ENCODE results near the gene NGRN. TPM values are rescaled to one million over a fixed set of nuclear protein-coding genes. Genes with fewer than 3 reads are reported as not detected.

Gene NGRN
- total and polyA plus RNA-seq, 2 experiments from 2014 or later, result 60.0 to 65.9 TPM

GRCh38 chr15:90239371-90239770 lies 26.1 kb upstream of the NGRN start:
- Histone ChIP-seq H4K20me1 (ENCODE audit: insufficient read depth, poor library complexity, severe bottlenecking) (no peaks in the 10 kb centered on the region), H3K36me3 (replicated peaks; ENCODE audit: insufficient read depth, low read depth) (no peaks in the 10 kb centered on the region), H3K27ac (no peak overlapping the region), H3K9me3 (ENCODE audit: low read depth) (no peaks in the 10 kb centered on the region), H2AFZ (no peak overlapping the region), H3K9me2 (replicated peaks; ENCODE audit: insufficient read depth) (no peaks in the 10 kb centered on the region), H3K27me3 (no peaks in the 10 kb centered on the region), H3K4me3 (no peak overlapping the region), H3K4me2 (no peak overlapping the region), H3K79me2 (no peaks in the 10 kb centered on the region), H3K4me1 (ENCODE audit: insufficient read depth) (no peaks in the 10 kb centered on the region)
- no peak for DNase-seq (ENCODE audit: low spot score)
- TF ChIP-seq CTCF (IDR thresholded peaks at IDR 0.05; ENCODE audit: poor library complexity), result no peak
- no peak for TF ChIP-seq EZH2phosphoT487 (IDR thresholded peaks at IDR 0.05; ENCODE audit: low read depth, severe bottlenecking, unreplicated experiment)
- TF ChIP-seq EZH2 (IDR thresholded peaks at IDR 0.05; ENCODE audit: borderline replicate concordance), result no peak
- 89% methylated on average over 3 of the region's 3 CpGs for whole genome bisulfite sequencing (ENCODE audit: low lambda C conversion rate, missing lambda C conversion rate)

GRCh38 chr15:90240856-90241255 lies 24.6 kb upstream of the NGRN start:
- no peak for DNase-seq (ENCODE audit: low spot score)
- Histone ChIP-seq H3K9me3 (ENCODE audit: low read depth) (no peaks in the 10 kb centered on the region), H3K36me3 (replicated peaks; ENCODE audit: insufficient read depth, low read depth) (no peaks in the 10 kb centered on the region), H2AFZ (no peak overlapping the region), H3K9me2 (replicated peaks; ENCODE audit: insufficient read depth) (no peaks in the 10 kb centered on the region), H4K20me1 (ENCODE audit: insufficient read depth, poor library complexity, severe bottlenecking) (no peaks in the 10 kb centered on the region), H3K79me2 (no peaks in the 10 kb centered on the region), H3K4me3 (no peak overlapping the region), H3K4me2 (no peak overlapping the region), H3K4me1 (ENCODE audit: insufficient read depth) (no peaks in the 10 kb centered on the region), H3K27me3 (no peaks in the 10 kb centered on the region), H3K27ac (no peak overlapping the region)
- 92% methylated on average over 8 of the region's 8 CpGs for WGBS (ENCODE audit: low lambda C conversion rate, missing lambda C conversion rate)
- TF ChIP-seq CTCF (IDR thresholded peaks at IDR 0.05; ENCODE audit: poor library complexity), result no peak
- TF ChIP-seq EZH2 (IDR thresholded peaks at IDR 0.05; ENCODE audit: borderline replicate concordance), result no peak

DNA sequence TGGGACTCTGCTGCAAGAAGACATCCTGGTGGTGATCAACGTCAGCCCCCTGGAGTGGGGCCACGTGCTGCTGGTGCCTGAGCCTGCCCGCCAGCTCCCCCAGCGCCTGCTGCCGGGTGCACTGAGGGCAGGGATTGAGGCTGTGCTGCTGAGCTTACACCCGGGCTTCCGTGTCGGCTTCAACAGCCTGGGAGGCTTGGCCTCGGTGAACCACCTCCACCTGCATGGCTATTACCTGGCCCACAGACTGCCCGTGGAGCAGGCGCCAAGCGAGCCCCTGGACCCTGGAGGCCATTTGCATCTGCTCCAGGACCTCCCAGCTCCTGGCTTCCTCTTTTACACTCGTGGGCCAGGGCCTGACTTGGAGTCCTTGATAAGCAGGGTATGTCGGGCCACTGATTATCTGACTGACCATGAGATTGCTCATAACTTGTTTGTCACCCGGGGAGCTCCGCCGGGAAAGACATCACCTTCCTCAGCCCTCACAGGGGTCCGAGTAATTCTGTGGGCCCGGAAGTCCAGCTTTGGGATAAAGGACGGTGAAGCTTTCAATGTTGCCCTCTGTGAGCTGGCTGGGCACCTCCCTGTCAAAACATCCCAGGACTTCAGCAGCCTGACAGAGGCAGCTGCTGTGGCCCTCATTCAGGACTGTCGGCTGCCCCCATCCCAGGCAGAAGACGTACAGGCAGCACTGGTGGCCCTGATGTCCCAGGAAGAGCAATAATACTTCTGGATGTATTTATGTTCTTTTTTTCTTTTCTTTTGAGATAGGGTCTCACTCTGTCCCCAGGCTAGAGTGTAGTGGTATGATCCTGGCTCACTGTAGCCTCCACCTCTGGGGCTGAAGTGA lies 23.9 kb upstream of the NGRN start:
- TF ChIP-seq CTCF (IDR thresholded peaks at IDR 0.05; ENCODE audit: poor library complexity), result no peak
- TF ChIP-seq EZH2 (IDR thresholded peaks at IDR 0.05; ENCODE audit: borderline replicate concordance), result no peak
- TF ChIP-seq EZH2phosphoT487 (IDR thresholded peaks at IDR 0.05; ENCODE audit: low read depth, severe bottlenecking, unreplicated experiment), result no peak
- DNase-seq (ENCODE audit: low spot score), result no peak
- 89% methylated on average over 22 of the region's 22 CpGs for WGBS (ENCODE audit: low lambda C conversion rate, missing lambda C conversion rate)
- Histone ChIP-seq H3K36me3 (replicated peaks; ENCODE audit: insufficient read depth, low read depth) (no peaks in the 10 kb centered on the region), H3K79me2 (no peaks in the 10 kb centered on the region), H3K4me1 (ENCODE audit: insufficient read depth) (no peaks in the 10 kb centered on the region), H4K20me1 (ENCODE audit: insufficient read depth, poor library complexity, severe bottlenecking) (no peaks in the 10 kb centered on the region), H3K27ac (no peak overlapping the region), H3K4me3 (no peak overlapping the region), H3K9me3 (ENCODE audit: low read depth) (no peaks in the 10 kb centered on the region), H2AFZ (no peak overlapping the region), H3K27me3 (no peaks in the 10 kb centered on the region), H3K9me2 (replicated peaks; ENCODE audit: insufficient read depth) (no peaks in the 10 kb centered on the region), H3K4me2 (no peak overlapping the region)

All from hepatocyte (in vitro differentiated cells).